ENCODE results near the gene TNFRSF1B.

The TNFRSF1B gene

GRCh38 chr1:12142141-12142823 is 24.5 kb upstream of the TNFRSF1B start:
- DNase-seq (ENCODE audit: low read depth): no peak

GRCh38 chr1:12142891-12143630 is 23.7 kb upstream of the TNFRSF1B start:
- DNase-seq (ENCODE audit: low read depth): no peak

- DNase-seq (ENCODE audit: low read depth): no peak
Measured at GRCh38 chr1:12143631-12144155, 23.1 kb upstream of the TNFRSF1B start.

GRCh38 chr1:12144236-12144635 is 22.6 kb upstream of the TNFRSF1B start:
- no peak for DNase-seq (ENCODE audit: low read depth)

GRCh38 chr1:12144969-12145368 is 21.8 kb upstream of the TNFRSF1B start:
- DNase-seq (ENCODE audit: low read depth): no peak

- no peak for DNase-seq (ENCODE audit: low read depth)
Measured at GRCh38 chr1:12145616-12146342, 21.0 kb upstream of the TNFRSF1B start.

GRCh38 chr1:12146343-12147112 is 20.3 kb upstream of the TNFRSF1B start:
- DNase-seq (ENCODE audit: low read depth): no peak

GRCh38 chr1:12147201-12147701 is 19.5 kb upstream of the TNFRSF1B start:
- no peak for DNase-seq (ENCODE audit: low read depth)

- no peak for DNase-seq (ENCODE audit: low read depth)
Measured at GRCh38 chr1:12148160-12148957, 18.4 kb upstream of the TNFRSF1B start.

GRCh38 chr1:12148958-12149790 is 17.6 kb upstream of the TNFRSF1B start:
- no peak for DNase-seq (ENCODE audit: low read depth)

- no peak for DNase-seq (ENCODE audit: low read depth)
Measured at GRCh38 chr1:12149791-12150175, 17.0 kb upstream of the TNFRSF1B start.

GRCh38 chr1:12150456-12151200 is 16.2 kb upstream of the TNFRSF1B start:
- DNase-seq (ENCODE audit: low read depth): no peak

- no peak for DNase-seq (ENCODE audit: low read depth)
Measured at GRCh38 chr1:12151465-12151864, 15.3 kb upstream of the TNFRSF1B start.

GRCh38 chr1:12152113-12152891 is 14.5 kb upstream of the TNFRSF1B start:
- DNase-seq (ENCODE audit: low read depth): no peak

GRCh38 chr1:12153181-12153785 is 13.5 kb upstream of the TNFRSF1B start:
- DNase-seq (ENCODE audit: low read depth): no peak

GRCh38 chr1:12155328-12155727 is 11.5 kb upstream of the TNFRSF1B start:
- no peak for DNase-seq (ENCODE audit: low read depth)

- no peak for DNase-seq (ENCODE audit: low read depth)
Measured at GRCh38 chr1:12157366-12158231, 9.2 kb upstream of the TNFRSF1B start.
